SHP77 treated with DMSO at 0.1 percent for 48 hours (cell line): Measurements from ENCODE around the gene GOLM1.

ENCODE experiments used
- DNase-seq: peaks from one replicate; lab custom pipeline; 2025; lab: John Stamatoyannopoulos, UW

Gene GOLM1

GRCh38 chr9:86045654-86046053, 53.7 kb downstream of the GOLM1 start:
- DNase-seq = no peak

GRCh38 chr9:86043999-86044398, 55.4 kb downstream of the GOLM1 start:
- no peak for DNase-seq

- DNase-seq = no peak
Measured at GRCh38 chr9:86043586-86043985, 55.8 kb downstream of the GOLM1 start.

GRCh38 chr9:86042199-86042978, 57.0 kb downstream of the GOLM1 start:
- DNase-seq = no peak

- DNase-seq = no peak
Measured at GRCh38 chr9:86041311-86041741, 58.0 kb downstream of the GOLM1 start.

GRCh38 chr9:86040861-86041155, 58.5 kb downstream of the GOLM1 start:
- DNase-seq = no peak

- no peak for DNase-seq
Measured at GRCh38 chr9:86039991-86040860, 59.1 kb downstream of the GOLM1 start.

- no peak for DNase-seq
Measured at GRCh38 chr9:86036555-86036954, 62.8 kb downstream of the GOLM1 start.

- DNase-seq = no peak
Measured at GRCh38 chr9:86035827-86036440, 63.4 kb downstream of the GOLM1 start.

GRCh38 chr9:86034863-86035734, 64.3 kb downstream of the GOLM1 start:
- no peak for DNase-seq

- DNase-seq = no peak
Measured at GRCh38 chr9:86027767-86028166, 71.6 kb downstream of the GOLM1 start.

- no peak for DNase-seq
Measured at GRCh38 chr9:86022687-86023266, 76.6 kb downstream of the GOLM1 start.

- no peak for DNase-seq
Measured at GRCh38 chr9:86021166-86021565, 78.2 kb downstream of the GOLM1 start.

GRCh38 chr9:86020731-86021130, 78.6 kb downstream of the GOLM1 start:
- DNase-seq = no peak

GRCh38 chr9:86009133-86009532, 90.2 kb downstream of the GOLM1 start:
- no peak for DNase-seq

GRCh38 chr9:86005253-86005775, 94.0 kb downstream of the GOLM1 start:
- DNase-seq = no peak

- no peak for DNase-seq
Measured at GRCh38 chr9:85995599-85995998, 103.8 kb downstream of the GOLM1 start.

GRCh38 chr9:85995097-85995496, 104.3 kb downstream of the GOLM1 start:
- DNase-seq = no peak

GRCh38 chr9:85994191-85994590, 105.2 kb downstream of the GOLM1 start:
- no peak for DNase-seq

- no peak for DNase-seq
Measured at GRCh38 chr9:85987236-85987635, 112.1 kb downstream of the GOLM1 start.

GRCh38 chr9:85984457-85984856, 114.9 kb downstream of the GOLM1 start:
- no peak for DNase-seq
